A549 (cell line): ENCODE data around the gene IL1RL2. TPM values are rescaled to one million over a fixed set of nuclear protein-coding genes. Genes with fewer than 3 reads are reported as not detected.

Experiments used
- ATAC-seq, 2 experiments: fragments of 200-7000 bp in 1 of 2; fragments of >200 bp in 1 of 2; cut with Nextera tagmentation in 1 of 2; cut with Tn5 transposase in 1 of 2; 3 replicates each; pipeline versions ENCODE4 v1.8.0 to v1.9.1; 2018 to 2020; ENCODE audit warnings: mild to moderate bottlenecking in 1 of 2, moderate library complexity in 1 of 2
- CTCF ChIA-PET: fragments of 300-600 bp; sonication (Branson Sonifier 250); formaldehyde crosslinking; extraction: SDS; loops from one replicate; lab custom pipeline; 2021; ENCODE audit warnings: antibody characterized with exemption, inconsistent platforms; lab: Yijun Ruan, JAX
- POLR2A ChIA-PET: fragments of 350-600 bp; formaldehyde crosslinking; extraction: SDS; loops from one replicate; lab custom pipeline; 2021; ENCODE audit warnings: antibody characterized with exemption, inconsistent platforms; lab: Yijun Ruan, JAX
- DNase-seq, 2 experiments: peaks; one replicate each; pipeline versions ENCODE4 v3.0.0 to v3.0.0-alpha.2; 2011 to 2016; ENCODE audit warnings: low read depth in 1 of 2, low spot score in 1 of 2
- FAIRE-seq: peaks from 2 replicates; lab custom pipeline; 2011; peaks lifted over from hg19 to GRCh38; lab: Jason Lieb, UNC
- H3K27ac ChIP-seq, 2 experiments: fragments of >200 bp; sonication (Bioruptor Twin); formaldehyde crosslinking; 3 replicates each; pipeline ENCODE4 v1.5.1; 2016 to 2017
- H3K4me1 ChIP-seq: fragments of >200 bp; sonication (Bioruptor Twin); formaldehyde crosslinking; 3 replicates; pipeline ENCODE4 v1.6.1; 2016
- H3K4me2 ChIP-seq: fragments of >200 bp; sonication (Bioruptor Twin); formaldehyde crosslinking; 3 replicates; pipeline ENCODE4 v1.6.1; 2016
- H3K4me3 ChIP-seq: fragments of >200 bp; sonication (Bioruptor Twin); formaldehyde crosslinking; 3 replicates; pipeline ENCODE4 v1.5.1; 2016
- H3K9me3 ChIP-seq: fragments of >200 bp; sonication (Bioruptor Twin); formaldehyde crosslinking; 3 replicates; pipeline ENCODE4 v1.6.1; 2016
- BHLHE40 ChIP-seq: IDR thresholded peaks from 2 replicates; pipeline ENCODE4 v1.6.1; 2012; ENCODE audit warnings: low read depth, low read length, inconsistent platforms
- CHD4 ChIP-seq: fragments of 200-600 bp; sonication (generic); IDR thresholded peaks from 2 replicates; pipeline ENCODE4 v1.6.1; 2016; ENCODE audit warnings: antibody characterized with exemption, mild to moderate bottlenecking, borderline replicate concordance
- CTCF ChIP-seq: fragments of >200 bp; sonication (Bioruptor Twin); formaldehyde crosslinking; IDR thresholded peaks from 3 replicates; pipeline ENCODE4 v1.5.1; 2016
- GATA3 ChIP-seq: IDR thresholded peaks from 2 replicates; pipeline ENCODE4 v1.6.1; 2012; ENCODE audit warnings: borderline replicate concordance
- HMGXB4 ChIP-seq: fragments of 250-450 bp; sonication (Bioruptor Pico); IDR thresholded peaks from 2 replicates; pipeline ENCODE4 v1.5.0; 2021; ENCODE audit warnings: mild to moderate bottlenecking, moderate library complexity, borderline replicate concordance
- JUNB ChIP-seq: fragments of >200 bp; sonication (Bioruptor Twin); formaldehyde crosslinking; IDR thresholded peaks from 2 replicates; pipeline ENCODE4 v1.6.1; 2016
- NFE2L2 ChIP-seq: fragments of 150-350 bp; conservative IDR thresholded peaks from 2 replicates; pipeline ENCODE4 v1.6.1; 2014; ENCODE audit warnings: low read length
- NR3C1 ChIP-seq: fragments of >200 bp; sonication (Bioruptor Twin); formaldehyde crosslinking; IDR thresholded peaks from 3 replicates; pipeline ENCODE4 v1.6.1; 2017
- RCOR1 ChIP-seq: fragments of 150-350 bp; IDR thresholded peaks from 2 replicates; pipeline ENCODE4 v1.6.1; 2014; ENCODE audit warnings: antibody characterized with exemption, low read length, low read depth
- SMC3 ChIP-seq: fragments of >200 bp; sonication (Bioruptor Twin); formaldehyde crosslinking; IDR thresholded peaks from 3 replicates; pipeline ENCODE4 v1.6.1; 2018; ENCODE audit warnings: inconsistent platforms
- TP53 ChIP-seq: fragments of 250-450 bp; sonication (Bioruptor Pico); IDR thresholded peaks from 2 replicates; pipeline ENCODE4 v1.5.0; 2021; ENCODE audit warnings: mild to moderate bottlenecking, moderate library complexity
- WGBS: methylation state at CpG from one replicate; pipeline ENCODE4 v1.1.6; 2017; ENCODE audit errors: missing lambda C conversion rate; 5-methylcytosine and 5-hydroxymethylcytosine counted together
- polyA plus RNA-seq, 4 experiments: library from polyadenylated mRNA; depleted of rRNA in 3 of 4; stranded (reverse); fragments of >200 nt; fragmentation: RNase III in 1 of 4; extraction: RNeasy Plus Mini Kit Qiagen cat#74134 plus additional on column Dnase treatment in 1 of 4; gene quantifications; 2 replicates in 3 of 4; 3 replicates in 1 of 4; pipeline ENCODE4 v1.2.3, GENCODE V29; 2011 to 2017
- TF ChIP-seq, protein P1 (sequence below): IDR thresholded peaks from 2 replicates; pipeline ENCODE4 v1.6.1; 2012; ENCODE audit warnings: low read depth, borderline replicate concordance
- TF ChIP-seq, protein P2 (sequence below): fragments of >200 bp; sonication (Bioruptor Twin); formaldehyde crosslinking; IDR thresholded peaks from 2 replicates; pipeline ENCODE4 v1.6.1; 2016

Gene IL1RL2
- polyA plus RNA-seq, 2 of the 4 experiments (the other 2 are of a cell fraction) = 0.05 TPM; not detected in 1

DNA sequence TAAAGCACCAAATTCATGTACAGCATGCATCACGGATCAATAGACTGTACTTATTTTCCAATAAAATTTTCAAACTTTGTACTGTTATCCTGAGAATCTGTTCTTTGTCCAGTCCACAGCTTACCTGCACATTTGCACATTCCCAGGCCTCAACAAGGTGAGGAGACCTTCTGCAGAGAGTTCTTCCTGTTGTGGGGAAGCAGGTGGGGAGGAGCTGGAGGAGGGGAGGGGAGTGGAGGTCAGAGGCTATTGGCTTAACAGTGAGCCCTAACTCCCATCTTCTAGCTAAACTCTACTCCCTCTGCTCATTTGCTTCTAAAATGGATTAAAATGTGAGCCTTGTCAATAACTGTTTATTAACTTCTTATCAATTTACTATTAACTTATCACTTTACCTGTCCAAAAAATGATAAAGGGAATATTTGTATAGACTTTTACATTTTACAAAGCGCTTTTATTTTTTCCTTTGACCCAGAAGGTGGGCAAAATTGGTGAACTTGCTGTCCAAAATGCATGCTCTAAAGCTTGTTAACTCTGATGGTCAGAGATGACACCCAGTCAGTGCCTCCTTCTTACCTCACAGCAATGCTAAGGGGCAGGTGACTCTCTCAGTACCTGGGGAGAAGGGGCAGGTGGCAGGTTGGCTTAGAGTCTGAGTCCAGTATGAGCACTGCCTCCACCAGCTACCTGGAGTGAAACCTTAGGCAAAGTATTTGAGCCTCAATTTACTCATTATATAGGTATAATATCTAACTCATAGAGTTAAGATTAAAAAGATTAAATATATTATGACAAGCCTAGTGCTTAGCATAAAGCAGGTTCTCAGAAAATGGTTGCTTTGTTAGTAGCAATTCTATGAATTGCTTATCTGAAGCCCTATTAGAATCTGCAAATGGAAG lies 6.8 kb upstream of the IL1RL2 start:
- WGBS = 94% methylated on average over 2 of the region's 2 CpGs
- FAIRE-seq (no peak), ATAC-seq (no peak), DNase-seq (no peak)
- POLR2A ChIA-PET = no interaction called here
- Histone ChIP-seq H3K27ac (no peak overlapping the region), H3K4me1 (no peaks in the 10 kb centered on the region), H3K9me3 (no peaks in the 10 kb centered on the region), H3K4me3 (no peak overlapping the region), H3K4me2 (no peak overlapping the region)
- TF ChIP-seq GATA3 (no peak), JUNB (no peak), BHLHE40 (no peak), CHD4 (no peak), NR3C1 (no peak), HMGXB4 (no peak)
- TF ChIP-seq, protein P1, sequence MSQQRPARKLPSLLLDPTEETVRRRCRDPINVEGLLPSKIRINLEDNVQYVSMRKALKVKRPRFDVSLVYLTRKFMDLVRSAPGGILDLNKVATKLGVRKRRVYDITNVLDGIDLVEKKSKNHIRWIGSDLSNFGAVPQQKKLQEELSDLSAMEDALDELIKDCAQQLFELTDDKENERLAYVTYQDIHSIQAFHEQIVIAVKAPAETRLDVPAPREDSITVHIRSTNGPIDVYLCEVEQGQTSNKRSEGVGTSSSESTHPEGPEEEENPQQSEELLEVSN = no peak
- CTCF ChIA-PET = interaction anchor here (0.8 to 2.5 kb wide), 4 partner anchors 13 to 173 kb away, joined by 3 to 5 read pairs (median 3); no protein-coding TSS in a partner anchor

- no peak for TF ChIP-seq HMGXB4
- TF ChIP-seq NFE2L2 = no peak
- TF ChIP-seq TP53 (CRISPR knock-in tag) = no peak
- TF ChIP-seq RCOR1 = no peak
- no peak for TF ChIP-seq CTCF
- TF ChIP-seq, protein P2, sequence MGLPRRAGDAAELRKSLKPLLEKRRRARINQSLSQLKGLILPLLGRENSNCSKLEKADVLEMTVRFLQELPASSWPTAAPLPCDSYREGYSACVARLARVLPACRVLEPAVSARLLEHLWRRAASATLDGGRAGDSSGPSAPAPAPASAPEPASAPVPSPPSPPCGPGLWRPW = no peak
- ATAC-seq = no peak
- Histone ChIP-seq H3K9me3 (no peaks in the 10 kb centered on the region), H3K4me2 (no peak overlapping the region), H3K4me1 (no peaks in the 10 kb centered on the region), H3K27ac (no peak overlapping the region), H3K4me3 (no peak overlapping the region)
- FAIRE-seq = no peak
- DNase-seq = no peak
- ChIA-PET POLR2A (no interaction called here), CTCF (interaction anchor here (1.4 to 2.5 kb wide), 2 partner anchors 14 to 160 kb away, joined by 3 to 5 read pairs; no protein-coding TSS in a partner anchor)
- WGBS = 66% methylated on average over 1 of the region's 1 CpG
Measured at GRCh38 chr2:102180687-102180999, 6.2 kb upstream of the IL1RL2 start.

DNA sequence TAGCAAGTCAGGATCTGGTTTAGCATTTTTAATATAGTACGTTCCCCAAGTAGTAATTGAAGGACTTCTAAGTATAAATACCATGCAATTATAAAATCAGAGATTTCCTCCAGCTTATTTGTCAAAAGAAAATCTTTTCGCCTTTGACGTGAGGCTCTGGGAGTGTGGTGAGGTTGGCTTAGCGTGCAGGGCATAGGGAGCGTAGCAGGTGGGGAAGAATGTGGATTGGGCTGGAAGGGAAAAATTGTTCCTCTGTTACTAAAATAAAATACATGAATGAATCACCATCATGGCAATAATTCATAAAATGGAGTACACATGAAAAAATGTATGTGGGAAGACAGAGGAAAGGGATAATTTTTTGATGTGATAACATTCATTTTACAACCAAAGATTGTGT lies 5.4 kb upstream of the IL1RL2 start:
- FAIRE-seq = no peak
- no peaks in the 10 kb centered on the region for H3K9me3 ChIP-seq
- ChIA-PET POLR2A (no interaction called here), CTCF (interaction anchor here (0.6 to 2.5 kb wide), 4 partner anchors 15 to 161 kb away, joined by 3 to 5 read pairs (median 4); no protein-coding TSS in a partner anchor)
- H3K27ac ChIP-seq = no peak overlapping the region
- WGBS = 91% methylated on average over 5 of the region's 5 CpGs
- DNase-seq = no peak
- no peaks in the 10 kb centered on the region for H3K4me1 ChIP-seq
- no peak for TF ChIP-seq CTCF
- TF ChIP-seq SMC3 = no peak
- no peak for ATAC-seq
- no peak overlapping the region for H3K4me3 ChIP-seq
- H3K4me2 ChIP-seq = no peak overlapping the region
